K562 (cell line): ENCODE results near the gene BFSP2. TPM values are rescaled to one million over a fixed set of nuclear protein-coding genes. Genes with fewer than 3 reads are reported as not detected.

Source experiments
- ZNF436 ChIP-seq: fragments of 250-450, 450-650 bp; sonication (Bioruptor Pico); formaldehyde crosslinking; IDR thresholded peaks from 2 replicates; pipeline ENCODE4 v1.7.0; 2020; ENCODE audit warnings: mild to moderate bottlenecking
- polyA plus RNA-seq, 8 experiments: library from polyadenylated mRNA; depleted of rRNA in 4 of 8; stranded (reverse) in 5 of 8; unstranded in 3 of 8; fragments of >200 nt; fragmentation: Nextera tagmentation in 2 of 8; fragmentation: Illumina TruSeq in 1 of 8; extraction: Ambion mirVana in 2 of 8; extraction: Trizol in 1 of 8; gene quantifications; 2 replicates each; pipeline versions ENCODE4 v1.2.1 to v1.2.3, GENCODE V29; 2011 to 2014; ENCODE audit warnings: inconsistent platforms in 1 of 8, missing spikeins in 1 of 8
- total RNA-seq, 7 experiments: library from RNA; depleted of rRNA in 6 of 7; stranded (reverse); fragments of >200 nt in 6 of 7; fragmentation: Illumina TruSeq in 2 of 7; extraction: Trizol in 2 of 7; gene quantifications; 2 replicates each; pipeline versions ENCODE4 v1.2.1 to v1.2.3, GENCODE V29; 2011 to 2021; ENCODE audit warnings: low replicate concordance in 1 of 7
- TF ChIP-seq, protein P1 (sequence below), 2 experiments: fragments of 450-650 bp; formaldehyde crosslinking in 1 of 2; IDR thresholded peaks; 2 replicates each; pipeline versions ENCODE4 v1.4.0 to v1.6.1; 2014 to 2020; ENCODE audit warnings: mild to moderate bottlenecking in 2 of 2, borderline replicate concordance in 1 of 2, low read depth in 1 of 2
- TF ChIP-seq, protein P2 (sequence below), 3 experiments: IDR thresholded peaks in 2 of 3; conservative IDR thresholded peaks in 1 of 3; 2 replicates each; pipeline ENCODE4 v1.5.1; 2011 to 2012; ENCODE audit warnings: low read length in 3 of 3, mild to moderate bottlenecking in 3 of 3, control low read depth in 2 of 3, improper control_type of control experiment in 1 of 3, inconsistent platforms in 1 of 3, low read depth in 1 of 3, mixed read lengths in 1 of 3, moderate library complexity in 1 of 3; ENCODE audit not compliant: insufficient read depth in 2 of 3

Gene BFSP2
- total and polyA plus RNA-seq, 9 of the 15 experiments (the other 6 are each of a cell fraction or from before 2014, with no cell fraction given) = not detected

DNA sequence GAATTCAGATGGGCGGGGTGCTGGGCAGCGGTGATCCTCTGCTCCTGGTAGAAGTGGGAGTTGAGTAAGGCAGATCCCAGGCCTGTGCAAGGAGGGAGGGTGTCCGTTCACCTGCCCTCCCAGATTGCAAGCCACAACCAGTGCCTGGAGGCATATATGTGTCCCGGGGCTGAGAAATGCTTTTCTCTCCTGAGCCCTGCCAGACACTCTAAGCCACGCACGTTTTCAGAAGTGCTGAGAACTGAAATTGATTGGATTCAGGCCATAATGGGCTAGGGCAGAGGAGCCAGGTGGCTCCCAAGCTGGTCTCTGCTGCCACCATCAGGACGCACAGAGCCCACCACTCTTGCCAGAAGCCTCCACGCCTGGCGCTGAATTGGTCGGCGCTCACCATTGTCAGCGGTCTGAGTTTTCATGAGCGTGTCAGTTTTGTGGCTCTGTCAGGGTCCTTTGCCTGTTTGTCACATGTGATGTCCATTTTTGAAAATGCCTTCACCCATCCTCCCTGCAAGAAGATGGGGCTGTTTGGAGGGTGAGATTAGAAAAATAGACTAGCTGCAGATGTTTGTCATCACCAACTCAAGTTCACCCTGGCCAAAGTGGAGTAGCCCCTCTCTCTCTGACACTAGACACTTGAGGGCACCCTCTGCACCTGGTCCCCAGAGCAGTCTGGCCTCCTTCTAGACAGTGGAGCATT, 15.4 kb upstream of the BFSP2 start (continued):
- TF ChIP-seq, protein P1, sequence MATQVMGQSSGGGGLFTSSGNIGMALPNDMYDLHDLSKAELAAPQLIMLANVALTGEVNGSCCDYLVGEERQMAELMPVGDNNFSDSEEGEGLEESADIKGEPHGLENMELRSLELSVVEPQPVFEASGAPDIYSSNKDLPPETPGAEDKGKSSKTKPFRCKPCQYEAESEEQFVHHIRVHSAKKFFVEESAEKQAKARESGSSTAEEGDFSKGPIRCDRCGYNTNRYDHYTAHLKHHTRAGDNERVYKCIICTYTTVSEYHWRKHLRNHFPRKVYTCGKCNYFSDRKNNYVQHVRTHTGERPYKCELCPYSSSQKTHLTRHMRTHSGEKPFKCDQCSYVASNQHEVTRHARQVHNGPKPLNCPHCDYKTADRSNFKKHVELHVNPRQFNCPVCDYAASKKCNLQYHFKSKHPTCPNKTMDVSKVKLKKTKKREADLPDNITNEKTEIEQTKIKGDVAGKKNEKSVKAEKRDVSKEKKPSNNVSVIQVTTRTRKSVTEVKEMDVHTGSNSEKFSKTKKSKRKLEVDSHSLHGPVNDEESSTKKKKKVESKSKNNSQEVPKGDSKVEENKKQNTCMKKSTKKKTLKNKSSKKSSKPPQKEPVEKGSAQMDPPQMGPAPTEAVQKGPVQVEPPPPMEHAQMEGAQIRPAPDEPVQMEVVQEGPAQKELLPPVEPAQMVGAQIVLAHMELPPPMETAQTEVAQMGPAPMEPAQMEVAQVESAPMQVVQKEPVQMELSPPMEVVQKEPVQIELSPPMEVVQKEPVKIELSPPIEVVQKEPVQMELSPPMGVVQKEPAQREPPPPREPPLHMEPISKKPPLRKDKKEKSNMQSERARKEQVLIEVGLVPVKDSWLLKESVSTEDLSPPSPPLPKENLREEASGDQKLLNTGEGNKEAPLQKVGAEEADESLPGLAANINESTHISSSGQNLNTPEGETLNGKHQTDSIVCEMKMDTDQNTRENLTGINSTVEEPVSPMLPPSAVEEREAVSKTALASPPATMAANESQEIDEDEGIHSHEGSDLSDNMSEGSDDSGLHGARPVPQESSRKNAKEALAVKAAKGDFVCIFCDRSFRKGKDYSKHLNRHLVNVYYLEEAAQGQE (IDR thresholded peaks at IDR 0.05; ENCODE audit: borderline replicate concordance) = peak; percentile 36; the same call in 1 of the 2 replicates
- TF ChIP-seq, protein P1 (CRISPR knock-in tag; IDR thresholded peaks at IDR 0.05; ENCODE audit: low read depth) = no peak
- TF ChIP-seq, protein P2, sequence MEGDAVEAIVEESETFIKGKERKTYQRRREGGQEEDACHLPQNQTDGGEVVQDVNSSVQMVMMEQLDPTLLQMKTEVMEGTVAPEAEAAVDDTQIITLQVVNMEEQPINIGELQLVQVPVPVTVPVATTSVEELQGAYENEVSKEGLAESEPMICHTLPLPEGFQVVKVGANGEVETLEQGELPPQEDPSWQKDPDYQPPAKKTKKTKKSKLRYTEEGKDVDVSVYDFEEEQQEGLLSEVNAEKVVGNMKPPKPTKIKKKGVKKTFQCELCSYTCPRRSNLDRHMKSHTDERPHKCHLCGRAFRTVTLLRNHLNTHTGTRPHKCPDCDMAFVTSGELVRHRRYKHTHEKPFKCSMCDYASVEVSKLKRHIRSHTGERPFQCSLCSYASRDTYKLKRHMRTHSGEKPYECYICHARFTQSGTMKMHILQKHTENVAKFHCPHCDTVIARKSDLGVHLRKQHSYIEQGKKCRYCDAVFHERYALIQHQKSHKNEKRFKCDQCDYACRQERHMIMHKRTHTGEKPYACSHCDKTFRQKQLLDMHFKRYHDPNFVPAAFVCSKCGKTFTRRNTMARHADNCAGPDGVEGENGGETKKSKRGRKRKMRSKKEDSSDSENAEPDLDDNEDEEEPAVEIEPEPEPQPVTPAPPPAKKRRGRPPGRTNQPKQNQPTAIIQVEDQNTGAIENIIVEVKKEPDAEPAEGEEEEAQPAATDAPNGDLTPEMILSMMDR (IDR thresholded peaks at IDR 0.05 in 2 of 3, conservative IDR thresholded peaks at IDR 0.05 in 1 of 3; ENCODE audit: insufficient read depth in 2 of 3, low read depth in 1 of 3, low read length in 3 of 3) = peak; percentile 58 to 68 (median 66)
- TF ChIP-seq ZNF436 (CRISPR knock-in tag) = no peak
- TF ChIP-seq, all 486 proteins: peak for 6
